ENCODE measurements around the gene TMEM79.

The TMEM79 gene

DNA sequence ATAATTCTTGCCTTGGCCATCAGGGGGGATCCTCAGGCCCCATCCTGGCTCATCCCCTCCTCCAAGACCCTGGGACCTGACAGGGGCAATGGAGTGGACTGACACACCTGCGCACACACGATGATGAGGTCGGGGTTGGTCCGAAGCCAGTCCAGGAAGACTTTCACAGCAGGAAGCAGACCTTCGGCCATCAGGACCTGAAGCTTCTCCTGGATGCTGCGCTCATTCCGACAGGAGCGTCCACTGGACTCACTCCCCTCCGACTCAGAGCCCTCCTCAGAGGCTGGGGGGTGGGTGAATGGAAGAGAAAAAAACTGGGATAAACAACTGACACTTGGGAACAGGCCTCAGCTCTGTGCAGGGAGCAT, 20.9 kb upstream of the TMEM79 start:
- no peak for DNase-seq (ENCODE audit: low read depth in 2 of 2)

DNA sequence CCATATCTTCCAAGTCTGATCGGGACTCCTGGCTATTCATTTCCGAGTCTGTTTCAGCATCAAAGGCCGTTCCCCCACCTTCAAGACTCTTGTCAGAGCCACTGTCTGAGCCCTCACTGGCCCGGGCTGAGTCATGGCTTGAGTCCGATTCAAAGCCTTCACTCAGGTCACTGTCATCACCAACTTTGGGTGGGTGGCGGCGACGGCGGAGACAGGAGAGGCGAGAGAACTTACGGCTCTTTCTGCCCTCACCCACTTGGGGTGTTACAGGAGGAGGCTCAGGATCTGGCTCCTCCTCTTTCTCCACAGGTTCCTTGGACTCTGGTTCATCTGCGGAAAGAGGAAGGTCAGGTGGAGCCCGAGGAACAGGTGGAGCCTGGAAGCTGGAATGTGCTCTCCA, 18.1 kb upstream of the TMEM79 start:
- no peak for DNase-seq (ENCODE audit: low read depth in 2 of 2)

DNA sequence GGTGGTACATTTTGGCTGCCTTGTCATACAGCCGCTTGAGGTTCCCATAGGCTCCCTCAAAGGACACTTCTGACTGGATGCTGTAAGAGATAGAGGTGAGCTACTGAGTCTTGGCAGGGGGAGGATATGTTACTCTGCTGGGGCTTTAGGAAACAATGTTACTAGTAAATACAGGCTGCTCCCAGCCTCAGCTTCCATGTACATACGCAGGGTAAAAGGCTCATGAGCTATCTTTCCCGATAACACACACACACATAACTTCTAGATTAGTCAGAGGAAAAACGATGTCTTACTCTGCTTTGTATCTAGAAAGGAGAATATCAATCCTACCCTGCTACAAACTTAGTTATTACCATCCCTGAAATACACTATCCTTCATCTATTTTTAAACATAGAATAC, 15.8 kb upstream of the TMEM79 start:
- DNase-seq (ENCODE audit: low read depth in 2 of 2): no peak

DNA sequence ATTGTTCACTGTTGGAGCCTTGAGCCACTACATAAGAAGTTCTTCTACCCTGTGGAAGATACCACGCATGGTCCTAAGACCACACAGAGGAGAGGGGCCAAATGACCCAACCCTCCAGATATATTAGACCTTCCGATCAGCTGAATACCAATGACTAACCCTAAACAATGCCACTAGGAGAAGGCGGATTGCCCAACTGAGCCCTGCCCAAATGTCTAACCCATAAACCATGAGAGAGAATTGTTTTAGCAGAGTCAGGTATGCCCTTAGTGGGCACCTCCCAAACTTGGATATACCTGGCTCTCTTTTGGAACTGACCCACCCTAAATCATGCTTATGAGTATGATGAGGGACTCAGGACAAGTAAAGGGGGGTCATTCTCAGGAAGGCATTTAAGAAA, 13.8 kb upstream of the TMEM79 start:
- DNase-seq (ENCODE audit: low read depth in 2 of 2): no peak

DNA sequence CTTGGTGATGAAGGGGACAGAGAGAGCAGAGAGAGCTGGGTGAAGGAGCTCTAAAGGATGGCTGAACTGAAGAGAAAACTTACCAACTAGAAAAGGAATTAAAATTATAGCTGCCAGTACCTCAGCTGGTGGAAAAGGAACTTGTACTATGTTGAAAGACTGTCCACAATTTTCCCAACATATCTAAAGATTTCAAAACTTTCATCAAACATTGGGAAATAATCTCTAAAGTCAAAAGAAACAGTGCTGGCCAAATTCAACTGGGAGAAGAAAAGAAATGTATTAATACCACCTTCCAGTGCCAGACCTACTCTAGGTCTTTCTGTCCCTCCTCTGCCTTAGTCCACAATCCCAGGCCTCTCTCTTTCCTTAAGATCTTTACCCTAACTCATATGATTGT, 7.6 kb upstream of the TMEM79 start:
- no peak for DNase-seq (ENCODE audit: low read depth in 2 of 2)

DNA sequence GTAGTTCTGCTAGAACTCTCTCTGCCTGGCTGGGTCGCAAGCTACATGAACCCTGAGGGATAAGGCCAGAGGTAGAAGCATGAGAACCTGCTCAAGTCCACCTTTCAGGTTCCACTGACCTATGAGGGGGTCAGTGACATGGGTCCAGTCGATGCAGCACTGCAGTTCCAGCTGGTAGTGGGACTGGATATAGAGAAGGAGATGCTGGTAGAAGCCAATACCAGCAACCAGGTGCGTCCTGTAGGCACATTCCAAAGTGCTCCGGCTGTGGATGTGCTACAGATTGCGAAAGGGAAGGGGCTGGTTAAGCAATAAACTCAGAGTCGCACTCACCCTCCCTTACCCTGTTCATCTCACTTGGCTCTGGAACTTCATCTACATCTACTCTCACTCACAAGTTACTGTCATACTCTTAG, 7.2 kb upstream of the TMEM79 start:
- no peak for DNase-seq (ENCODE audit: low read depth in 2 of 2)

DNA sequence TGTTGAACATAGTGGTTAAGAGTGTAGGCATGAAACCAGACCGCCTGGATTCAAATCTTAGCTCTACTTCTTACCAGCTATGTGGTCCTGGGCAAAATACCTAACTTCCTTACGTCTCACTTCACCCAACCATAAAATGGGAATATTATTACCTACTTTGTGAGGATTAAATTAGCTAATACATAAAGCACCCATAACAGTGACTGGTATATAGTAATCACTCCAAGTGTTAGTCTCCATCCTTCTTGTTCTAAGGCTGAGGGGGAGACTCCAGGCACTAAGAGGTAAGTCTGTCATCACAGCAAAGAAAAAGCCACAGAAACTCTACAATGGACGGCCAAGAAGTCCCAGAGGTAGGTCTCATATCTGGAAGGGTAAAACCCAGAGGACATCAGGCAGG, 4.3 kb upstream of the TMEM79 start:
- no peak for DNase-seq (ENCODE audit: low read depth in 2 of 2)

DNA sequence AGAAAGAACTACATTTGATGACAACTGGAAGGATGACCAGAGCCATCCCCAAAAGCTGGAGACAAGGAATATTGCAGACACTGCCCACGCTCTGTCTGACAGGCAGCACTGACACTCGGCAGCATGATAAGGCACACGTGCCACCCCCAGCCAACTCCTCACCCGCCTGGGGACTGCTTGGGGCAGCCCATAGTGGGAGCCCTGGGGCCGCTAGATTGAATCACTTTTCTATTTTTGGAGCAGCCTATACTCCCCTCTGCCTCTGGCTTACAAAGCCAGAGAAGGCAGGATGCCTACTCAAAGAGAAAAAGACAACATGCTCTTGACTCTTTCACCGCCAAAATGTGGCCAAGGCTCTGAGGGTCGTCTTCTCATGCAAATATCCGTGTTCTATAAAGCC, 2.8 kb upstream of the TMEM79 start:
- DNase-seq (ENCODE audit: low read depth in 2 of 2): no peak

DNA sequence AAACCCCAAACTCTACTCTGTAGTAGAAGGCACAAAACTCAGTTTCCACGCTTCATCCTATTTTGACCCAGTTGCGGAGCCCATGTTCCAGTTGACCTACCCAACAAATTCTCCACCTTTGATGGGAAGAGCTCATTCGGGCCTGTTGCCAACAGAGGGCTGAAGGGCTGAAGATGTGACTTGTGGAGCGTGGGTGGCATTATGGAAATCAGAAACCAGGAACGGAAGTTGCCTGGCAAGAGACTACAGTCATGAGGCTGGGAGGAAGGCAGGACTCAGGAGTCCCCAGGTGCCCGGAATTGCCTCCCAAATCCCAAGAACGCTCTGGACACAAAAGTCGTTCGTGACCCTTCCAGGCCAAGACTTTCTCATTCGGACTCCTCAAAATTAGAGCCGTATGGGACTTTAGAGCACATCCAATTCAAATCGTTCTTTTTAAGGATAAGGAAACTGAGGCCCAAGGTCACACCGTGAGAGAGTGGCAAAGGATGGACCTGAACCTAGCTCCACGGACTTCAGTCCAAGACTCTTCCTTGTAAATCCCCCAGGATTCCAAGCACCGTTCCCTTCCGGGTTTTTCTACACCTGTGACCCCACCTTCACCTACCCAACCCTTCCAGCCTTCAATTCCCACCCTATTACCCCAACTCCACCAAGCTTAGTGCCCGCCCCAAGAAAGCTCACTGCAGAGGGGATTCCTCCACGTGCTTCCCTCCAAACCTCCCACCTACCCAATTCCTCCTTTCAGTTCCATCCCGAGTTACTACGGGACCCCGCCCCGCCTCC, 2.2 kb upstream of the TMEM79 start:
- DNase-seq (ENCODE audit: low read depth in 2 of 2): no peak

DNA sequence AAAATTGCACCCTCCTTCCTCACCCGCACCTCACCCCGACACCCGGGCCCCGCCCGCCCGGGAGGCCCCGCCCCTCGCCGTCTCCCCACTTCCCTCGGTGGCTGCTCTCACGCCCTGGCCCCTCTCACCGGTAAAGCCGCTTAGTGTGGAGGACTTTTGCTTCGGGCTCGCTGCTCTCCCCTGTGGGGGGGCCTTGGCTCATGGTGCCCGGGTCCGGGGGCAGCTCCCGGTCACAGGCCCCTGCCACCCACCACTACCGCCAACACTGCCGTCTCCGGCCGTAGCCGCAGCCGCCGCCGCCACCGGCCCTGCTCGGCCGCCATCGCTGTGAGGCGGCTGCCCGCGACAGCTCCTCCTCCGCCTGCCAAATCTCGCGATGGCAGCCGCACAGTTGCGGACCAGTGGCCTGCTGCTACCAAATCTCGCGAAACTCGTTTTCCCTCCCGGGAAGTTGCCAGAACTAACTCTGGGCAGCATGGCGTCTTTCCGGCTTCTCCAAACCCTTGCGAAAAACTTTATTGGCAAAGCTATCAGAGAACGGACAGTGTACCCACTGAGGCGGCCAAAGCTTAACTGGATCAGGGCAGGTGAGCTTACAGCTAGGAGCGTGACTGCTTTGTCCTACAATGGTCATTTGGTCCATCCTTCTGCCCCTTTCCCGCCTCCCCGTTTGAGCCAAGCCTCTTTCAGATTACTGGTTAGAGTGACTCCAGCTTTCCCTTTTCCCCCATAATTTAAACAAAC, 1.5 kb upstream of the TMEM79 start, which contains the start of gene SMG5:
SMG5 (minus strand) TSS at position 347 of the 744 bp plus-strand sequence; CDS start at position 202, 145 bp downstream.
- peak; percentile 85 to 88 for DNase-seq (ENCODE audit: low read depth in 2 of 2)

DNA sequence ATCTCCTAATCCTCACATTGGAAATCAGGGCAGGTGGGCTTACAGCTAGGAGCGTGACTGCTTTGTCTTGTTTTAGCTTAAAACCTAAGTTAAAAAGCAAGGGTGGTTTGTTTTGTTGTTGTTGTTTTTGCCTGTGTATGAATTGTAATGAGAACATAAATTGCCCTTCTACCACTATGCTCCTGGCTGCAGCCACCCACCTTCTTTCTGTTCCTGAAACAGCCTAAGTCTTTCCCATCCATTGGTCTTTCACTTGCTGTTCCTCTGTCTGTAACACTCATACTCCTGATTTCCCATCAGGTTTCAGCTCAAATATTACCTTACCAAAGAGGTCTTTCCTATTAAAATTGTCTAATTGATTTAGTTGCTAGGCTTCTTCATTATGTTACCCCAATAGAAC, 604 bp upstream of the TMEM79 start:
- no peak for DNase-seq (ENCODE audit: low read depth in 2 of 2)

DNA sequence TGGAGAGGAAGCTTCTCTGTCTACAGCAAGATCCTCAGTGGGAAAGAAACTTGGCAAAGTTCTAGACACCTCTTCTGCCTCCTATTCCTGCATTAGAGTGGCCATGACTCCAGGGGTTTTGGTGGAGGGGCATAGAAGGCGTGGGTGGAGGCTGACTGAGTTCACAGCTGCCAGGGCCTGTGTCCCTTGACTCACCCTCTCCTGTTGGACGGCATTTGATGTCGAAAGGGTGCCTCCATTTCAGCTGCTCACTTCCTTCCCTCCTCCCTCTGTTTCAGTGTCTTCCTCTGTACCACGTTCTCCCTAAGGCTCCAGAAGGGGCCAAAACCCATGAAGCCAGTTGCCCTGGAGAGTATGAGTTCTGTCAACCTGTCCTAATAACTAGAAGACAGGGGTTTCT, 632 bp downstream of the TMEM79 start:
- DNase-seq (ENCODE audit: low read depth in 2 of 2): no peak

DNA sequence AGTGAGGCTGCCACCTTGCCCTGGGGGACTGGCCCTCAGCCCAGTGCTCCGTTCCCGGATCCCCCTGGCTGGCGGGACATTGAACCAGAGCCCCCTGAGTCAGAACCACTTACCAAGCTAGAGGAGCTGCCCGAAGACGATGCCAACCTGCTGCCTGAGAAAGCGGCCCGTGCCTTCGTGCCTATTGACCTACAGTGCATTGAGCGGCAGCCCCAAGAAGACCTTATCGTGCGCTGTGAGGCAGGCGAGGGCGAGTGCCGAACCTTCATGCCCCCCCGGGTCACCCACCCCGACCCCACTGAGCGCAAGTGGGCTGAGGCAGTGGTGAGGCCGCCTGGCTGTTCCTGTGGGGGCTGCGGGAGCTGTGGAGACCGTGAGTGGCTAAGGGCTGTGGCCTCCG, 1.3 kb downstream of the TMEM79 start:
- DNase-seq (ENCODE audit: low read depth in 2 of 2): no peak

DNA sequence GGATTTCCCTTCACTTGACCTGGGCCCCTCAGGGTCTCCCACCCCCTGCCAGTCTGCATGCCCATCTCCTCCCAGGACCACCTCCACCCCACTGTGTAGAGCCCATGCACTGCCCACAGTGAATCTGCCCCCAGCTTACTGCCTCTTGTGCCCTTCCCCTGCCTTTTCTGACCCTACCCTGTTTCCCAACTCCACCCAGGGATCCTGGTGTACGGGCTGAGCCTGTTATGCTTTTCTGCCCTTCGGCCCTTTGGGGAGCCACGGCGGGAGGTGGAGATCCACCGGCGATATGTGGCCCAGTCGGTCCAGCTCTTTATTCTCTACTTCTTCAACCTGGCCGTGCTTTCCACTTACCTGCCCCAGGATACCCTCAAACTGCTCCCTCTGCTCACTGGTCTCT, 1.9 kb downstream of the TMEM79 start:
- no peak for DNase-seq (ENCODE audit: low read depth in 2 of 2)

DNA sequence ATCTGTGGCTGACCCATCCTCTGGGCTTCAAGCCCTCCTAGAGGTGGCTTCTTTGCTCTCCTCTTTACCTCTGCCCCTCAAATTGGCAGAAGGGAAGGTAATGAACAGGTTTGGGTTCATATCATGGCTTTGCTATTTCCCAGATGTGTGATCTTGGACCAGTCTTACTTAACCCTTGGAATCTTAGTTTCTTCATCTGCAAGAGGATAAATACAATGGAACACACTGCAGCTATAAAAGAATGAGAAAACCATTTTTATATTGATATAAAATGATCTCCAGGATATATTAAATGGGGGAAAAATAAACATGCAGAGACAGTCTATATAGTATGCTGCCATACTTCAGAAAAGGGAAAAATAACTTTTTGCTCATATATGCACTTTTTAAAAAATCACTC, 5.7 kb downstream of the TMEM79 start:
- DNase-seq (ENCODE audit: low read depth in 2 of 2): no peak

DNA sequence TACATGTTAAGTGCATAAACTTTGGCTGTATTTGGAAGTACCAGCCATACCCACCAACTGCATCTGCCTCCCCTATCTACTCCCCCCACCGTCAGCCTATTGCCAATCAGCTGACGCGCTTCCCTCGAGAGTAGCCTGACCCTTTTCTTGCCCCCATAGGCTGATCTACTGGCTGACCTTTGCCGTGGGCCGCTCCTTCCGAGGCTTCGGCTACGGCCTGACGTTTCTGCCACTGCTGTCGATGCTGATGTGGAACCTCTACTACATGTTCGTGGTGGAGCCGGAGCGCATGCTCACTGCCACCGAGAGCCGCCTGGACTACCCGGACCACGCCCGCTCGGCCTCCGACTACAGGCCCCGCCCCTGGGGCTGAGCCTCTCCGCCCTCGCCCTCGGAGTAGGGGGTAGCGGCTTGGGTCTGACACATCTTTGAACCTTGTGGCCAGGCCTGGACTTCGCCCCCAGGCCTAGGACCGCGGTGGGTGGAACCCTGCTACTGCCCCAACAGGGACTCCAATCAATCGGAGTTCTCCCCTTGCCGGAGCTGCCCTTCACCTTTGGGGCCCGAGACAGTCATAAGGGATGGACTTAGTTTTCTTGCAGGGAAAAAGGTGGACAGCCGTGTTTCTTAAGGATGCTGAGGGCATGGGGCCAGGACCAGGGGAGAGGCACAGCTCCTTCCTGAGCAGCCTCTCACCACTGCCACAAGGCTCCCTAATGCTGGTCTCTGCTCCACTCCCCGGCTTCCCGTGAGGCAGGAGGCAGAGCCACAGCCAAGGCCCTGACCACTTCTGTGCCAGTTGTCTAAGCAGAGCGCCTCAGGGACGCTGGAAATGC, 7.3 kb downstream of the TMEM79 start:
- DNase-seq (ENCODE audit: low read depth in 2 of 2): no peak

DNA sequence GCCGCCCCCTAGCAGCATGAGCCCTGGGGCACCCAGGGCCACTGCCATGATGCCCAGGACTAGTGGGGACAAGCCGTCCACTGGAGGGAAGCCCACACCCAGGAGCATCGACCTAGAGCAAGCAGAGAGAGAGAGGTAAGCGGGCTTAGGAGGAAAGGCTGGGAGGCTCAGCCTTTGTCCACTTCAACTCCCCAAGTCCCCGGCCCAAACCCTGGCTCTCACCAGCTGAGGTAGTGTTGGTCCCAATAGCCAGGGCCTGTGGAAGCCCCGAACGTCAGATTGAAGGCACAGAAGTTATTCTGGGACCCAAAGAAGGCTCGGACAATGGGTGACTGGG, 8.9 kb downstream of the TMEM79 start:
- no peak for DNase-seq (ENCODE audit: low read depth in 2 of 2)

DNA sequence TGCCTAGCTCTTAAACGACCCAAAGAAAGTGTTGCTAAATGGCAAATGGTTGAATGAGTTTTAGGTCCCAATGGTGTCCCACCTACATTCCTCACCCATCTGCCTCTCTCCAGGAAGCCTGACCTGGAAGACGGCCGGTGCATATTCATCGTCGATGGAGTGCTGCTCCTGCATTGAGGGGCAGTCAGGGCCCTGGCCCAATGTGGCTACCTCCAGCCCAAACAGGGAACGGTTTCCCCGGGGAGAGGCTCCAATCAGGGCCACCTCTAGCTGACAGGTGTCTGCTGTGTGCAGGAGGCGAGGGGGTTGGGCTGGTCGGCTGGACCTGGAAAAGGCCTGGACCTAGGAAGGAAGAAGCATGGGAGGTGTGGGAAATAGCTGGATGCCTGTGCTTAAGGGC, 9.8 kb downstream of the TMEM79 start:
- DNase-seq (ENCODE audit: low read depth in 2 of 2): no peak

DNA sequence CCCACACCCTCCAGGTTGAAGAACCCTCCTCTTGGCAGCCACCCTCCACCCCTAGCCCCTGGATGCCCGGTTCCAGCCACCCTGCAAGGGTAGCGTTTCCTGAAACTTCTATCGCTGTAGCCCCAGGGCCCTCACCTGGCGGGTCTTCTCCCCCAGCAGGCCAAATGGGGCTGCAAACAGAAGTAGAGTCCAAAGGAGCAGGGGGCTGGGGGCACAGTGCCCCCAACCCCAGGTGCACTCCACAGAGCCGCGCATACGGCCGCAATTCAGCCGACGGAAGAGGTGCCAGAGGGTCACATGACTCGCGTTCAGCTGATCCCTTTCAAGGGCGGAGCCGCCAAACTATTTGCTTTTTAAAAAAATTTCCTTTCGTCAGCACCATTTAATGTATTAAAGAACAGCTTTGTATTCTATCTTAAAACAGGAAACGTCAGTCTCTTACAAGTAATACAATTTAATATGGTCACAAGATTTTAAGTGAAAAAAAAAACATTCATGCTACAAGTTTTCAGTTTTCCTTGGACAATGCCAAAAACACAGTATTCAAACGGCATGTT, 11.3 kb downstream of the TMEM79 start, which contains the start of gene GLMP:
GLMP (minus strand) TSS at position 289 of the 557 bp plus-strand sequence; CDS start at position 255, 34 bp downstream.
- DNase-seq (ENCODE audit: low read depth in 2 of 2): peak; percentile 20 to 28

DNA sequence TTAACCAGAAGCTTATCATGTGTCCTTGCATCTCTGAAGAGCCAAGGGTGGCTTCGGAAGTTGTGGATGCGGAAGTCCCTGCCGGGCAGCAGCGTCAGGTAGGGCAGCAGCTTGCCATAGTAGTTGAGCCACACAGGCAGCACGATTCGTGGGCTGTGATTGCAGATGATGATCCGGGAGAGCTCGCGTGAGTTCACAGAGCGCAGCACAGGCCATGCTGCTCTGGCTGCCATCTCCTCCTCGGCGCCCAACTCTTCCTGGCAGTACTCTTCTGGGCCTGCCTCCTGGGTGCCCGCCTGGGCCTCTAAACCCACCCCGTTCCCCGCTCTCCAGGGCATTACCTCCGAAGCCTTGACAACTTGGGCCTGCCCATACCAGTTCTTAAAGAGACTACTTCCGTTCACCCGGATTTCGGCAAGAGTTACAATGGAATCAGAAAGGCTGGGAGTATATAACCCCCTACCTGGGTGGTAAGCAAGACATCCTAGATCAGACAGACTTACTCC, 14.8 kb downstream of the TMEM79 start, which contains the start of gene VHLL:
VHLL (minus strand) TSS at position 456 of the 506 bp plus-strand sequence; CDS start at position 338, 118 bp downstream.
- no peak for DNase-seq (ENCODE audit: low read depth in 2 of 2)

DNA sequence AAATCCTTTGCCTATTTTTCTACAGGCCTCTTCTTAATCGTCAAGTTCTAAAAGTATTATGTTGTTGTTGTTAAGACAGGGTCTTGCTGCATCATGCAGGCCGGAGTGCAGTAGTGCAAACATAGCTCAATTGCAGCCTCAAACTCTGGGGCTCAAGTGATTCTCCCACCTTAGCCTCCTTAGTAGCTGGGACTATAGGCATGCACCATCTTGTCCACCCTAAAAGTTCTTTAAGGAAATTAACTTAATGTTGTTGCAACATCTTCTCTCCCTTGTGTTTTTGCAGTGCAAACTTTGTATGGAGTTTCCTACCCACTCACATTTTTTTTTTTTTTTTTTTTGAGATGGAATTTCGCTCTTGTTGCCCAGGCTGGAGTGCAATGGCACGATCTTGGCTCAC, 19.1 kb downstream of the TMEM79 start:
- no peak for DNase-seq (ENCODE audit: low read depth in 2 of 2)

DNA sequence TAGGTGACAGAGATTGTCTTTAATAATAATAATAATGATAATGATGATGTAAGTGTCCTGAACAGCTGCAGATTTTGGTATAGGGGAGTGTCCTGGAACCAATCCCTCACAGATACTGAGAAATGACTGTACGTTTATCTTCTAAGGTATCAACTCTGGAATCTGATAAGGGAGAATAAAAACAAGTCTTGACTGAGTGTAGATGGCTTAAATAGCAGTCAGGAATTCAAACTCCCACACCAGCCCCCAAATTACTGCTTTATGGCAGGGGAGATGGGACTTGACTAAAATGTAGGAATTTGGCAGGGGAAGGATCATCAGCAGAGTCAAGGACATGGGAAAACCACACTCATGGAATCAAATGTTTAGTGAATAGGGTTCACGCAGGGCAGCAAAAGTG, 21.1 kb downstream of the TMEM79 start:
- no peak for DNase-seq (ENCODE audit: low read depth in 2 of 2)
